B cell (primary cell): ENCODE data around the gene PSMD12. TPM values are rescaled to one million over a fixed set of nuclear protein-coding genes. Genes with fewer than 3 reads are reported as not detected.

Experiments used
- ATAC-seq: fragments of 200-7000 bp; cut with Tn5 transposase; one replicate; pipeline ENCODE4 v1.10.0; 2021; ENCODE audit warnings: low read depth, mild to moderate bottlenecking, moderate number of reproducible peaks, moderate library complexity
- CTCF ChIA-PET: fragments of 350-600 bp; sonication (Branson Sonifier 250); formaldehyde crosslinking; loops from one replicate; lab custom pipeline; 2021; ENCODE audit warnings: antibody characterized with exemption, inconsistent platforms; lab: Charles Lee
- POLR2A ChIA-PET: fragments of 350-600 bp; sonication (Branson Sonifier 250); formaldehyde crosslinking; loops from one replicate; lab custom pipeline; 2021; ENCODE audit warnings: antibody characterized with exemption; lab: Charles Lee
- DNase-seq: peaks from one replicate; pipeline ENCODE4 v3.0.0; 2013
- H2AFZ ChIP-seq: 2 replicates; pipeline ENCODE4 v1.6.1; 2012; ENCODE audit warnings: mild to moderate bottlenecking, low read depth, low read length; ENCODE audit not compliant: insufficient read depth, poor library complexity, severe bottlenecking
- H3K27ac ChIP-seq, 2 donors: 1 replicate in 1 of 2; 2 replicates in 1 of 2; pipeline ENCODE4 v1.5.1; 2012 to 2013; ENCODE audit warnings: low read length in 2 of 2, mild to moderate bottlenecking in 2 of 2, moderate library complexity in 1 of 2
- H3K27me3 ChIP-seq, 4 experiments: fragments of 200-600 bp in 1 of 4; sonication (generic) in 1 of 4; replicated peaks in 1 of 4; 1 replicate in 2 of 4; 2 replicates in 2 of 4; pipeline versions ENCODE4 v1.6.1 to v1.7.0; 2013 to 2016; ENCODE audit warnings: low read length in 3 of 4, mild to moderate bottlenecking in 2 of 4, mixed read lengths in 1 of 4, moderate library complexity in 1 of 4; ENCODE audit not compliant: insufficient read depth in 4 of 4, control insufficient read depth in 3 of 4; ENCODE audit errors: control extremely low read depth in 1 of 4
- H3K36me3 ChIP-seq, 2 experiments: replicated peaks in 1 of 2; 1 replicate in 1 of 2; 2 replicates in 1 of 2; pipeline versions ENCODE4 v1.6.1 to v1.7.1; 2013; ENCODE audit warnings: low read length in 1 of 2; ENCODE audit not compliant: insufficient read depth in 2 of 2, control insufficient read depth in 1 of 2; ENCODE audit errors: control extremely low read depth in 1 of 2, extremely low read depth in 1 of 2
- H3K4me1 ChIP-seq, 2 donors: fragments of 200-600 bp in 1 of 2; sonication (generic) in 1 of 2; 1 replicate in 1 of 2; 2 replicates in 1 of 2; pipeline versions ENCODE4 v1.5.1 to v1.6.1; 2013 to 2017; ENCODE audit warnings: low read length in 2 of 2; ENCODE audit not compliant: control insufficient read depth in 2 of 2, insufficient read depth in 2 of 2
- H3K4me2 ChIP-seq: replicated peaks from 2 replicates; pipeline ENCODE3; 2012; ENCODE audit warnings: mild to moderate bottlenecking, low read depth, low read length; ENCODE audit not compliant: poor library complexity, severe bottlenecking
- H3K4me3 ChIP-seq, 5 experiments: fragments of 200-600 bp in 1 of 5; sonication (generic) in 1 of 5; 1 replicate in 3 of 5; 2 replicates in 2 of 5; pipeline versions ENCODE4 v1.5.1 to v1.7.0; 2011 to 2016; ENCODE audit warnings: low read length in 4 of 5, mild to moderate bottlenecking in 4 of 5, low read depth in 2 of 5, control low read depth in 1 of 5, moderate library complexity in 1 of 5; ENCODE audit not compliant: insufficient read depth in 1 of 5; ENCODE audit errors: control extremely low read depth in 1 of 5, extremely low read depth in 1 of 5
- H3K79me2 ChIP-seq: fragments of 200-600 bp; sonication (generic); one replicate; pipeline ENCODE4 v1.6.0; 2016; ENCODE audit warnings: low read length; ENCODE audit not compliant: control insufficient read depth, insufficient read depth
- H3K9ac ChIP-seq: fragments of 200-600 bp; sonication (generic); 2 replicates; pipeline ENCODE4 v1.6.1; 2017; ENCODE audit warnings: mild to moderate bottlenecking, low read length, moderate library complexity
- H3K9me3 ChIP-seq, 3 donors: one replicate each; pipeline versions ENCODE4 v1.6.1 to v1.7.1; 2013; ENCODE audit warnings: low read length in 2 of 3; ENCODE audit not compliant: control insufficient read depth in 2 of 3, insufficient read depth in 1 of 3; ENCODE audit errors: control extremely low read depth in 1 of 3
- H4K20me1 ChIP-seq: 2 replicates; pipeline ENCODE4 v1.6.0; 2012; ENCODE audit warnings: mild to moderate bottlenecking, low read length; ENCODE audit not compliant: insufficient read depth, control insufficient read depth, poor library complexity, severe bottlenecking
- H3K27ac Mint-ChIP-seq: one replicate; pipeline ENCODE4 v1.8.0; 2021; ENCODE audit warnings: mixed read lengths
- H3K27me3 Mint-ChIP-seq: one replicate; pipeline ENCODE4 v1.8.0; 2021; ENCODE audit warnings: mixed read lengths
- H3K4me1 Mint-ChIP-seq: one replicate; pipeline ENCODE4 v1.8.0; 2021; ENCODE audit warnings: mixed read lengths
- H3K4me3 Mint-ChIP-seq: one replicate; pipeline ENCODE4 v1.8.0; 2021; ENCODE audit warnings: mixed read lengths
- H3K9me3 Mint-ChIP-seq: one replicate; pipeline ENCODE4 v1.8.0; 2022; ENCODE audit warnings: mixed read lengths; ENCODE audit not compliant: insufficient read depth
- EZH2 ChIP-seq: IDR thresholded peaks from 2 replicates; pipeline ENCODE4 v1.6.1; 2012; ENCODE audit warnings: borderline replicate concordance, low read depth, mild to moderate bottlenecking, moderate library complexity, low read length; ENCODE audit not compliant: insufficient read depth, poor library complexity, severe bottlenecking
- WGBS: methylation state at CpG from one replicate; pipeline ENCODE4 v1.1.5; 2013; ENCODE audit warnings: missing lambda C conversion rate; ENCODE audit not compliant: insufficient coverage; 5-methylcytosine and 5-hydroxymethylcytosine counted together
- intact Hi-C: fragments of 100-400 bp; cut with micrococcal nuclease; formaldehyde crosslinking; loops from one replicate; pipeline ENCODE4 v1.10.0; 2022
- polyA plus RNA-seq: library from polyadenylated mRNA; depleted of rRNA; stranded (reverse); fragments of >200 nt; gene quantifications from 2 replicates; pipeline ENCODE4 v1.2.3, GENCODE V29; 2012
- total RNA-seq, 2 donors: library from RNA; stranded (reverse); fragments of 120-200 nt in 1 of 2; gene quantifications; 1 replicate in 1 of 2; 2 replicates in 1 of 2; pipeline versions ENCODE4 v1.2.3 to v1.2.4, GENCODE V29; 2013 to 2022
- TF ChIP-seq, protein P1 (sequence below): fragments of 200-600 bp; IDR thresholded peaks from one replicate; pipeline ENCODE4 v1.8.0; 2022; ENCODE audit warnings: antibody characterized with exemption, mild to moderate bottlenecking

The PSMD12 gene
- total and polyA plus RNA-seq, 2 donors (not counting 1 experiment from before 2014, with no cell fraction given), result 6.4 to 36.7 TPM

DNA sequence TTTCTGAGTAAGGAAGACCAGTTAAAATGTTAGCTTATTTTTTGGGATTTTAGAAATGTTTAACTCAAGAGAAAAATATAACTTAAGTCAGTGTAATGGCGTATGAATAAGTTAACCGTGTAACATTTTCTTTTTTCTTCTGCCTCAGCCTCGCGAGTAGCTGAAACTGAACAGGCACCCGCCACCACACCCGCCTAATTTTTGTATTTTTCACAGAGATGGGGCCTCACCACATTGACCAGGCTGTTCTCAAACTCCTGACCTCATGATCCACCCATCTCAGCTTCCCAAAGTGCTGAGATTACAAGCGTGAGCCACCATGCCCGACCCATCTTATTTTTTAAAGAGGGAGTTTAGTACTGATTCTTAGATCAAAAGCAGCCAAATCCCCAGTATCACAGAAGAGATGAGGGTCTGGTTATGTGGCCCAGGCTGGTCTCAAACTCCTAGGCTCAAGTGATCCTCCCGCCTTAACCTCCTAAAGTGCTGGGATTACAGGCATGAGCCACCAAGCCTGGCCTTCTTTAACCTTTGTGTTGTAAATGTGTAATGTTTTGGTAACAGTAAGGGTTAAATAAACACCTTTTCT is 27.5 kb upstream of the PSMD12 start:
- TF ChIP-seq, protein P1, sequence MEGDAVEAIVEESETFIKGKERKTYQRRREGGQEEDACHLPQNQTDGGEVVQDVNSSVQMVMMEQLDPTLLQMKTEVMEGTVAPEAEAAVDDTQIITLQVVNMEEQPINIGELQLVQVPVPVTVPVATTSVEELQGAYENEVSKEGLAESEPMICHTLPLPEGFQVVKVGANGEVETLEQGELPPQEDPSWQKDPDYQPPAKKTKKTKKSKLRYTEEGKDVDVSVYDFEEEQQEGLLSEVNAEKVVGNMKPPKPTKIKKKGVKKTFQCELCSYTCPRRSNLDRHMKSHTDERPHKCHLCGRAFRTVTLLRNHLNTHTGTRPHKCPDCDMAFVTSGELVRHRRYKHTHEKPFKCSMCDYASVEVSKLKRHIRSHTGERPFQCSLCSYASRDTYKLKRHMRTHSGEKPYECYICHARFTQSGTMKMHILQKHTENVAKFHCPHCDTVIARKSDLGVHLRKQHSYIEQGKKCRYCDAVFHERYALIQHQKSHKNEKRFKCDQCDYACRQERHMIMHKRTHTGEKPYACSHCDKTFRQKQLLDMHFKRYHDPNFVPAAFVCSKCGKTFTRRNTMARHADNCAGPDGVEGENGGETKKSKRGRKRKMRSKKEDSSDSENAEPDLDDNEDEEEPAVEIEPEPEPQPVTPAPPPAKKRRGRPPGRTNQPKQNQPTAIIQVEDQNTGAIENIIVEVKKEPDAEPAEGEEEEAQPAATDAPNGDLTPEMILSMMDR, result no peak
- no peak for TF ChIP-seq EZH2
- Histone ChIP-seq H3K9me3 (peaks cover 0 to 5% (median 0%) of the 10 kb centered on the region in 3 donors), H4K20me1 (no peaks in the 10 kb centered on the region), H3K79me2 (peaks cover 22% of the 10 kb centered on the region), H3K27me3 (no peaks in the 10 kb centered on the region), H3K36me3 (no peaks in the 10 kb centered on the region), H2AFZ (no peak overlapping the region), H3K4me2 (no peak overlapping the region), H3K9ac (no peak overlapping the region), H3K27ac (no peak overlapping the region), H3K4me3 (no peak overlapping the region), H3K4me1 (no peaks in the 10 kb centered on the region)
- ChIA-PET POLR2A (interaction anchor here (0.5 kb wide), 1 partner anchor 831 kb away, joined by 3 read pairs; no protein-coding TSS in a partner anchor), CTCF (interaction anchor here (1.0 to 1.1 kb wide), 2 partner anchors 11 to 18 kb away, joined by 3 to 4 read pairs; no protein-coding TSS in a partner anchor)
- H3K4me3 Mint-ChIP-seq, result no peak overlapping the region
- intact Hi-C loops, result no loop called here
- ATAC-seq, result no peak
- peaks cover 17% of the 10 kb centered on the region for H3K4me1 Mint-ChIP-seq
- 100% methylated on average over 5 of the region's 9 CpGs for WGBS
- H3K27me3 Mint-ChIP-seq, result no peaks in the 10 kb centered on the region
- no peak overlapping the region for H3K27ac Mint-ChIP-seq
- H3K9me3 Mint-ChIP-seq, result no peaks in the 10 kb centered on the region
- DNase-seq, result no peak

- no peak overlapping the region for H3K4me3 Mint-ChIP-seq
These were observed 25.7 kb upstream of the PSMD12 start for GRCh38 chr17:67392111-67392510.

More at GRCh38 chr17:67392111-67392510, 25.7 kb upstream of the PSMD12 start:
- ATAC-seq (no peak), DNase-seq (no peak)
- peaks cover 15% of the 10 kb centered on the region for H3K79me2 ChIP-seq
- no peaks in the 10 kb centered on the region for H3K4me1 ChIP-seq
- no peak for TF ChIP-seq EZH2
- TF ChIP-seq, protein P1, result no peak
- POLR2A ChIA-PET, result no interaction called here
- H3K27ac Mint-ChIP-seq, result no peak overlapping the region
- no peaks in the 10 kb centered on the region for H3K9me3 ChIP-seq
- peaks cover 20% of the 10 kb centered on the region for H3K4me1 Mint-ChIP-seq
- intact Hi-C loops, result no loop called here
- no peaks in the 10 kb centered on the region for H3K9me3 Mint-ChIP-seq
- WGBS, result no CpG with 5 or more reads among the region's 6 CpGs
- H3K9ac ChIP-seq, result no peak overlapping the region
- H3K27ac ChIP-seq, result no peak overlapping the region
- CTCF ChIA-PET, result no interaction called here
- no peaks in the 10 kb centered on the region for H4K20me1 ChIP-seq
- H2AFZ ChIP-seq, result no peak overlapping the region
- no peak overlapping the region for H3K4me3 ChIP-seq
- no peaks in the 10 kb centered on the region for H3K27me3 Mint-ChIP-seq
- no peak overlapping the region for H3K4me2 ChIP-seq
- no peaks in the 10 kb centered on the region for H3K36me3 ChIP-seq
- no peaks in the 10 kb centered on the region for H3K27me3 ChIP-seq
